Raji (cell line): ENCODE measurements around the gene HRH4.

ENCODE experiments used
- POLR2A ChIP-seq: IDR thresholded peaks from 2 replicates; pipeline ENCODE4 v1.6.1; 2011; ENCODE audit warnings: low read depth, low read length, control low read depth; ENCODE audit not compliant: insufficient read depth

The HRH4 gene

GRCh38 chr18:24447961-24448360, 12.5 kb upstream of the HRH4 start:
- TF ChIP-seq POLR2A: no peak

GRCh38 chr18:24456549-24456948, 3.9 kb upstream of the HRH4 start:
- TF ChIP-seq POLR2A: no peak

- TF ChIP-seq POLR2A: no peak
Observed at GRCh38 chr18:24459772-24460171, 665 bp upstream of the HRH4 start.

GRCh38 chr18:24461996-24462395, 1.6 kb downstream of the HRH4 start:
- TF ChIP-seq POLR2A: no peak

- TF ChIP-seq POLR2A: no peak
Observed at GRCh38 chr18:24462838-24463775, 2.7 kb downstream of the HRH4 start.

GRCh38 chr18:24465486-24465885, 5.0 kb downstream of the HRH4 start:
- no peak for TF ChIP-seq POLR2A

GRCh38 chr18:24466771-24467170, 6.3 kb downstream of the HRH4 start:
- no peak for TF ChIP-seq POLR2A

- no peak for TF ChIP-seq POLR2A
Observed at GRCh38 chr18:24470022-24470618, 9.7 kb downstream of the HRH4 start.

- TF ChIP-seq POLR2A: no peak
Observed at GRCh38 chr18:24470805-24471204, 10.4 kb downstream of the HRH4 start.

GRCh38 chr18:24472591-24472990, 12.2 kb downstream of the HRH4 start:
- no peak for TF ChIP-seq POLR2A

- TF ChIP-seq POLR2A: no peak
Observed at GRCh38 chr18:24474406-24474805, 14.0 kb downstream of the HRH4 start.

GRCh38 chr18:24475926-24476589, 15.6 kb downstream of the HRH4 start:
- no peak for TF ChIP-seq POLR2A

GRCh38 chr18:24479371-24479770, 18.9 kb downstream of the HRH4 start:
- no peak for TF ChIP-seq POLR2A

- no peak for TF ChIP-seq POLR2A
Observed at GRCh38 chr18:24482821-24483220, 22.4 kb downstream of the HRH4 start.

GRCh38 chr18:24485681-24486080, 25.2 kb downstream of the HRH4 start:
- no peak for TF ChIP-seq POLR2A

GRCh38 chr18:24486684-24487083, 26.2 kb downstream of the HRH4 start:
- TF ChIP-seq POLR2A: no peak
